Hepatocyte (in vitro differentiated cells): ENCODE measurements around the gene TBC1D30.

ENCODE experiments used
- EZH2 ChIP-seq: fragments of 200-600 bp; sonication (generic); IDR thresholded peaks from 2 replicates; pipeline ENCODE4 v1.6.1; 2016; ENCODE audit warnings: antibody characterized with exemption, mild to moderate bottlenecking, borderline replicate concordance
- TF ChIP-seq, protein P1 (sequence below): fragments of 200-600 bp; sonication (generic); IDR thresholded peaks from 2 replicates; pipeline ENCODE4 v1.5.1; 2016; ENCODE audit warnings: antibody characterized with exemption, mild to moderate bottlenecking; ENCODE audit not compliant: poor library complexity

DNA sequence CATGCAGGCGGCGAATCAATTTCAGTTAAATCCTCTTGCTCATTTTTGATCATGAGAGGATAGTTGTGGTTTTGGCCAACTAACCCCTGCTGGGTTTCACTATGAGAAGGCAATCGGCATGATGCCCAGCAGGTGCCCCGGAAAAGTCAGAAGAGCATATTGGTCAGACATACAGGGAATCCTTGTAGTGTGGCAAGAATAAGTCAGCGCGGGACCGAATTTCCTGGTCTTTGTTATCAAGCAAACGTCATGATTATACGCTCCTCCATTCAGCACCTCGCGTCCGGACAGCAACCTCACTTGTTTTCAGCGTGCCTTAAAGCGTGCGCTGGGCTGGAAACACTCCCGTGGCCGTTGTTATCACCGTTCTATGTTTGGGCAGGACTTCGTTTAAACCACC, 1.8 kb downstream of the TBC1D30 start:
- TF ChIP-seq, protein P1, sequence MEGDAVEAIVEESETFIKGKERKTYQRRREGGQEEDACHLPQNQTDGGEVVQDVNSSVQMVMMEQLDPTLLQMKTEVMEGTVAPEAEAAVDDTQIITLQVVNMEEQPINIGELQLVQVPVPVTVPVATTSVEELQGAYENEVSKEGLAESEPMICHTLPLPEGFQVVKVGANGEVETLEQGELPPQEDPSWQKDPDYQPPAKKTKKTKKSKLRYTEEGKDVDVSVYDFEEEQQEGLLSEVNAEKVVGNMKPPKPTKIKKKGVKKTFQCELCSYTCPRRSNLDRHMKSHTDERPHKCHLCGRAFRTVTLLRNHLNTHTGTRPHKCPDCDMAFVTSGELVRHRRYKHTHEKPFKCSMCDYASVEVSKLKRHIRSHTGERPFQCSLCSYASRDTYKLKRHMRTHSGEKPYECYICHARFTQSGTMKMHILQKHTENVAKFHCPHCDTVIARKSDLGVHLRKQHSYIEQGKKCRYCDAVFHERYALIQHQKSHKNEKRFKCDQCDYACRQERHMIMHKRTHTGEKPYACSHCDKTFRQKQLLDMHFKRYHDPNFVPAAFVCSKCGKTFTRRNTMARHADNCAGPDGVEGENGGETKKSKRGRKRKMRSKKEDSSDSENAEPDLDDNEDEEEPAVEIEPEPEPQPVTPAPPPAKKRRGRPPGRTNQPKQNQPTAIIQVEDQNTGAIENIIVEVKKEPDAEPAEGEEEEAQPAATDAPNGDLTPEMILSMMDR = no peak
- TF ChIP-seq EZH2 = no peak
